ENCODE results near the gene TNFSF8.

- TF ChIP-seq POLR2A (IDR thresholded peaks at IDR 0.05) (no peak), CTCF (IDR thresholded peaks at IDR 0.05) (no peak), POLR2AphosphoS5 (IDR thresholded peaks at IDR 0.05) (no peak), EP300 (IDR thresholded peaks at IDR 0.05) (no peak)
Measured at GRCh38 chr9:114899461-114899860, 30.9 kb downstream of the TNFSF8 start.

All from sigmoid colon (tissue), 4 donors.